GM11168 (cell line): ENCODE data around the gene RNF182.
"Not testable (repeated sequence)": the region's sequence is repeated elsewhere in the genome, so short reads cannot be mapped to it uniquely, and the experiment has no call there.

Source experiments
- in situ Hi-C: fragments of 300-500 bp; cut with MboI; formaldehyde crosslinking; loops from one replicate; pipeline ENCODE4 v1.12.0; 2022; ENCODE audit warnings: low sequenced_read_pairs; ENCODE audit not compliant: unreplicated experiment

Gene RNF182

DNA sequence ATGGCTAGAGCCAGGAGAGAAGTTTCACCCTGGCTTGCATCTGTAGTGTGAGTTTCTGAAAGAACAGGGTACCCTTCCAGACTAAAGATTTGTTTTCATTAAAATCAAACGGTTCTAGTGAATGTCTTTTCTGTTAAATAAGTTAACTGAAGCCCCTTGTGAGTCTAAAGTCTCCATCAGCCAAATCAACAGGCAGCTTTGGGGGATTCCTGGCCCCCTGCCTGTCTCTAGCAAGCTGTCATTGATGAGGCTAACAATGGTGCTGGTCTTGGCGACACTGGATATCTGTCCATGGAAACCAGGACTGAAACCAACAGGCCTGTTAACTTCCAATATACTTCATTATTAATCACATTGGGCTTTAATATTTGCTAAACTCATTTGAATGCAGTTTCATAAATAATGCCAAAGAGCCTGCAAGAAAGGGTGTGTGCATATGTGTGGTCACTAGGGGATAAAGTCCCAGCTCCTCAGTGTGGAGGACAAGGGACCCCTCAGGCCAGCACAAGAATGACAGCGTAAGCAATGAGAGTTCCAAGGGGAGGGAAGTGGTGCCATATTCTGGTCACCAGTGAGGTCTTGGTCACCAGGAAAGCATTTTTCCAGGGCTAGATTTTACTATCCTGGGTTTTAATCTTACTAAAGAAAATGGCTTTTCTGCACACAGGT is 9.1 kb upstream of the RNF182 start:
- in situ Hi-C loops = no loop called here

- in situ Hi-C loops = no loop called here
These were observed 8.4 kb upstream of the RNF182 start for GRCh38 chr6:13916230-13916944.

DNA sequence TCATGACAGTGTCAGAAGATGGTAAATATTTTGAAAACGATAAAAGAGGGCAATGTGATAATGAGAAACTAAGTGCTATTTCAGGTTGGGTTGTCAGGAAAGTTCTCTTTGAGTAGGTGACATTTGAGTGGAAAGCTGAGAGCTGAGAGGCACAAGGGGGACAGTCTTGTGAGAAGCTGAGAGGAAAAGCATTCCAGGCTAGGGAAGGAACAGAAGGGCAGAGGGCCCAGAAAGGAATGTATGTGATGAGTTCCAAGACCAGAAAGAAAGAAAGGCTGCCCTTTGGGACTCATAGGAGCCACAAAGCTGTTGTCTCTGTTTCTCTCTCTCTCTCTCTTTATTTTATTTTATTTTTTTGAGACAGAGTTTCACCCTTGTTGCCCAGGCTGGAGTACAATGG is 7.6 kb upstream of the RNF182 start:
- in situ Hi-C loops = no loop called here

DNA sequence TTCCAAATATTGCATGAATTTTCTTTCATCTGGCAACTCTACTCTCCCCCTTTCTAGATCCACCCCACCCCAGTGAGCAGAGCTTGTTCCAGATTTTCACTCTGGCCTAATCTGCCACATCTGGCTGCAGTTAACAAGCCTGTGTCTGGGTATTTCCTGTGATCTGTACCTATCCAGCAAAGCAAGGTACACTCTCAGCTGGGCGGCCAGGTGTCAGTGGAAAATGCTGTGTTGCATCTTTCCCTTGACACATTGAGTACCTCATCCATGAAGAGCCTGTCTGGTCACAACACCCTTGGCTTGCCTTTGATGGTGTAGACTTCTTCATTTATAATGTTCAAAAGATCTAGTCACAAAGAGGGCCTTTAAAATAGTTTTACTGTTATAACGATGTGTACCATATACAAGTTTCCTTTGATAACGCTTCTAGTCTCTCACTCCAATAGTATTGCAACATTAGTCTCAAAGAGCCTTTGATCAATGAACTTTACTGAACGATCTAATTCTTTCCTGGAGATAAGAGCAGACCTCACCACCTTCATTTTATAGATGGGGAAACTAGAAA is 6.0 kb upstream of the RNF182 start:
- in situ Hi-C loops = no loop called here

- in situ Hi-C loops = no loop called here
These were observed 4.9 kb upstream of the RNF182 start for GRCh38 chr6:13919861-13920260.

DNA sequence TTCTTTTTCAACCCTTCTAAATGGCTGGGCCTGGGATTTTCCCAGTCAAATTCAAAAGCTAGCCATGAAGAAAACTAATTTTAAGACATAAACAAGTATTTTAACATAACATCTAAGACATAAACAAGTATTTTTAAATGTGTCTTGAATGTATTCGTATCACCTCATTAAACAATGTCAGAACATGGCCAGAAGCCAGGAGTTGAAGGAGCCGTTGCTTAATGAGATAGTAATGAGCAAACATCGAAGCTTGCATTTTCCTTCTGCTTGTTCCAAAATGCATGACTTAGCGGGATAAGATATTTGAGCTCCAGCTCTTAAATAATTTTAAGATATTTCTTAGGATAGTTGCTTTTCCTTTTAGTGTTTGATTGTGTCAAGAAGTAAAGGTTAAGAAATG is 4.2 kb upstream of the RNF182 start:
- in situ Hi-C loops = no loop called here

GRCh38 chr6:13922750-13923149 is 2.0 kb upstream of the RNF182 start:
- in situ Hi-C loops = no loop called here

- in situ Hi-C loops = no loop called here
These were observed 1.1 kb upstream of the RNF182 start for GRCh38 chr6:13923527-13924145.

GRCh38 chr6:13924146-13924948 is 405 bp upstream of the RNF182 start:
- in situ Hi-C loops = no loop called here

- in situ Hi-C loops = no loop called here
These were observed 1.6 kb downstream of the RNF182 start for GRCh38 chr6:13926378-13926777.

GRCh38 chr6:13927203-13927602 is 2.5 kb downstream of the RNF182 start:
- in situ Hi-C loops = no loop called here

DNA sequence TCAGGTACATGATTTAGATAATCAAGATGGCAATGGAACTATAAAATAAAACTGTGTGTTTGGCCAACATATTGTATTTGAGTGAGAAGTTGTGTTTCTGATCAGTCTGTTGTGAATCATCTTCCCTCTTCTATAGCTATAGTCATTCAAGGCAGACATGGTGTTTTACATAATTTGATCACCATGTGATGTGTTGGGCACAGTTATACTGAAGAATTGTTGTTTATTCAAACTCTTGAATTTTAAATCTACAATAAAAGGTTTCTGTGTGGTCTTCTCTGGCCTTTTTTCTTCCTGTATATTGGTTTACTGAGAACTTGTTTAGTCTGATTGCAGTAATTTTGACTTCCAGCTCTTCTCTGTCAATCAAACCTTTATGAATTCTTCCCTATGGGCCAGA is 4.4 kb downstream of the RNF182 start:
- in situ Hi-C loops = no loop called here

DNA sequence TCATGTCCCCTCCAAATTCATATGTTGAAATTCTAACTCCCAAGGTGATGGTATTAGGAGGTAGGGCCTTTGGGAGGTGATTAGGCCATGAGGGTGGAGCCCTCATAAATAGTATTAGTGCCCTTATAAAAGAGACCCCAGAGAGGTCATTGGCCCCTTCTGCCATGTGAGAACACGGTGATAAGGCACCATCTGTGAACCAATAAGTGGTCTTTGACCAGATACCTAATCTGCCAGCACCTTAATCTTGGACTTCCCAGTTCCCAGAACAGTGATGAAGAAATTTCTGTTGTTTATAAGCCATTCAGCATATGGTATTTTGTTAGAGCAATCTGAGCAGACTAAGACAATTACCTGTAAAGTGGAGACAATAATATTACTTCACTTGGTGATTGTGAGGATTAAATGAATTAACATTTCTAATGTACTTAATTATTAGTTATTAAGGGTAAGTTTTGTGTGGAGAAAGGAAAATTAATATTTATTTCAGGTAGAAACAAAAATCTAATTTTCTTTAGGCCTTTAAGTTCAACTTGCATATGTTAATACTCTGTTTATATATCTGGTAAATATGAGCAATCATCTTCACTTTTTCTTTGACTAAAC is 7.1 kb downstream of the RNF182 start:
- in situ Hi-C loops = no loop called here

- in situ Hi-C loops = no loop called here
These were observed 8.0 kb downstream of the RNF182 start for GRCh38 chr6:13932785-13933184.

GRCh38 chr6:13934721-13935120 is 10.0 kb downstream of the RNF182 start:
- in situ Hi-C loops = no loop called here

DNA sequence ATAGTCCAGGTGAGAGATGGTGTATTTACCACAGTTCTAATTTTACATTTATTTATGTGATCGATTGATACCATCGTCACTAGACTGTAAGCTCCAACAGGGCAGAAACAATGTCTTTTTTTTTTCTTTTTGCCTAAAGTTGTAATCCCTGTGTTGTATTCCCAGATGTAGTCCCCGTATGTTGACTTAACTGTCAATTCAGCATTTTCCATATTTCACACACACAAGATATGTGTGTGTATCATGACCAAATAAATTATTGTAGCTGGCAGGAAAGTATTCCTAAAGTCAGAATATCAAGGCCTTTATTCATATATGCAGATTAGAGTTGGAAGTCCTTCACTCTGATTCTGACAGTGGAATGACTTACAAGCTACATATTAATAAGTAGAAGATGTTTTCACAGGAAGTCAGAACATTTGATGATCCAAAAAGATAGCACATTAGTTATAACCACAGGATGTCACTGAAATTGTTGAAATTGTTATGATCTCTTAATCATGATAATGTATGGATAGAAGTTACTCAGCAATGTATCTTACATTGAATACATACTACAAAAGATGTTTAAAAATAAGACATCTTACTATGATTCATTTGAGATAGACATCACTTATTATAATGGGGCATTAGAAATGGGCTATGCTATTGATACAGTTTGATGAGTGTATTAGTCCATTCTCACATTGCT is 10.6 kb downstream of the RNF182 start:
- in situ Hi-C loops = no loop called here

DNA sequence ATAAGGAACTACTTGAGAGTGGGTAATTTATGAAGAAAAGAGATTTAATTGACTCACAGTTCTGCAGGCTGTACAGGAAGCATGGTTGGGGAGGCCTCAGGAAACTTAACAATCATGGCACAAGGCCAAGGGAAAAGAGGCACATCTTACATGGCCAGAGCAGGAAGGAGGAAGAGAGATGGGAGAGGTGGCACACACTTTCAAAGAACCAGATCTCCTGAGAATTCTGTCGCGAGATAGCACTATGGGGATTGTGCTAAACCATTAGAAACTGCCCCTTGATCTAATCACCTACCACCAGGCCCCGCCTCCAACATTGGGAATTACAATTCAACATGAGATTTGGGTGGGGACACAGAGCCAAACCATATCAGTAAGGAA is 11.1 kb downstream of the RNF182 start:
- in situ Hi-C loops = not testable (repeated sequence)

DNA sequence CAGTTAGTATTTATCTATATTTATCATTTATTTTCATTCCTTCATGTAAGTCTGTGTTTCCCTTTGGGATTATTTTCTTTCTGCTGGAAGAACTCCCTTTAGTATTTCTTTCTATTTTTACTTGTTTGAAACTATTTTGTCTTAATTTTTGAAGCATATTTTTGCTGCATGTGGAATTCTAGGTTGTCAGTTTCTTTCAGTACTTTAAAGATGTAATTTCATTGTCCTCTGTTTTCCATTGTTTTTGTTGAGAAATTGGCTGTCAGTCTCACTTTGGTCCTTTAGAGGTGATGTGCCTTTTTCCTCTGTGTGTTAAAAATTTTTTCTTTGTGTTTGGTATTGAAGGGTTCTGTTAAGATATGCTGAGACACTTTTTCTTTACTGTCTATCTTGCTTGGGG is 17.1 kb downstream of the RNF182 start:
- in situ Hi-C loops = no loop called here

DNA sequence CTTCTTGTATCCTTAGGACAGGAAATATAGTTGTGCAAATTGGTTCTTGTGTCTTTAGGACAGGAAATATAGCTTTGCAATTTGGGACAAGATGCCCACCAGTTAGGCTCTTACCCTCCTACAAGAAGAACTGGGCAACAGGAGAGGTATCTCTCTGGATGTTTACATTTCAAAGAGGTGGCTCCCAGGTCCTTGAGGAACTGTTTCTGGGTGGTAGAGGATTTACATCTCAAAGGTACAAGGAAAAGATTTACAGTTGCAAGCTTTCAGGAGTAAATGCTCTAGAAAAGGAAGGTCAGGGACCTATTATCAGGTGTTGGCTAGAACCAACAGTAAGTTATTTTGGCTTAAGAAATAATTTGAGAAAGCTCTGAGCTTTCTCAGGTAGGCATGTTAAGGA is 19.2 kb downstream of the RNF182 start:
- in situ Hi-C loops = no loop called here

DNA sequence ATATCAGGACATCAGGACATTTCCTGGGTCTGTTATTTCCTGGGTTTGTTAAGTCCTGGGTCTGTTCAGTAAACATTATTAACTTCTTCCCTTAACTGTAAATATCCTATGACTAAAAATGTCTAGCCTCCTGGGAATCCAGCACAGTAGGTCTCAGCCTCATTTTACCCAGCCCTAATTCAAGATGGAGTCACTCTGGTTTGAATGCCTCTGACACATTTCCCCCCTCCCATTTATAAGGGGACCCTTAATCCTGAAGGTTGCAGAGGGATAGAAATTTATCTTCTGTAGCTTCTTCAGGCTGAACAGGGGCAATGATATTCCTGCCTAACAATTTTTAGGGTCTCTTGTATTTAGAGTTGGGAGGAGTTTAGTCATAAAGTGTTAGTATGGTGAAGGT is 21.8 kb downstream of the RNF182 start:
- in situ Hi-C loops = no loop called here
